ENCODE data around the gene CD6. TPM values are rescaled to one million over a fixed set of nuclear protein-coding genes. Genes with fewer than 3 reads are reported as not detected.

CD6 gene
- total and polyA plus RNA-seq, 2 of the 8 experiments (the other 6 are each of a cell fraction or from before 2014, with no cell fraction given), result 0.03 TPM; not detected in 1

DNA sequence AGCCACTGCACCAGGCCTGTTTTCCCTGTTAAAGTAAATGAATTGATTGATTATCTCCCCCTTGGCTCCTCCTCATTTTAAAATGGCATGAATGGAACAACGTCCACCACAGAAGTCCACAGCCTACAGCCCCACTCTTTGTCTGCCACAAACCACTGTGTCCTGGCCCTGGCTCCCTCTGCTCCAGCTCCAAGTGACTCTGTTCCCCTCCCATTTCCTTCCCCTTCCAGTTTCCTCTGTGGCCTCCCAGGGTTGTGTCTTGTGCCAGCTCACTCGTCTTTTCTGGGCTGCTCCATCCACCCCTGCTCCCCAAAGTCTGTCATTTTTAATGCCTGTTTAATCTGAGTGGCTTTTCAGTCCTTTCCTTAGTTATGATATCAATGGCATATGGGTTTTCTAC lies 78.4 kb downstream of the CD6 start (continued):
- TF ChIP-seq, protein P1, sequence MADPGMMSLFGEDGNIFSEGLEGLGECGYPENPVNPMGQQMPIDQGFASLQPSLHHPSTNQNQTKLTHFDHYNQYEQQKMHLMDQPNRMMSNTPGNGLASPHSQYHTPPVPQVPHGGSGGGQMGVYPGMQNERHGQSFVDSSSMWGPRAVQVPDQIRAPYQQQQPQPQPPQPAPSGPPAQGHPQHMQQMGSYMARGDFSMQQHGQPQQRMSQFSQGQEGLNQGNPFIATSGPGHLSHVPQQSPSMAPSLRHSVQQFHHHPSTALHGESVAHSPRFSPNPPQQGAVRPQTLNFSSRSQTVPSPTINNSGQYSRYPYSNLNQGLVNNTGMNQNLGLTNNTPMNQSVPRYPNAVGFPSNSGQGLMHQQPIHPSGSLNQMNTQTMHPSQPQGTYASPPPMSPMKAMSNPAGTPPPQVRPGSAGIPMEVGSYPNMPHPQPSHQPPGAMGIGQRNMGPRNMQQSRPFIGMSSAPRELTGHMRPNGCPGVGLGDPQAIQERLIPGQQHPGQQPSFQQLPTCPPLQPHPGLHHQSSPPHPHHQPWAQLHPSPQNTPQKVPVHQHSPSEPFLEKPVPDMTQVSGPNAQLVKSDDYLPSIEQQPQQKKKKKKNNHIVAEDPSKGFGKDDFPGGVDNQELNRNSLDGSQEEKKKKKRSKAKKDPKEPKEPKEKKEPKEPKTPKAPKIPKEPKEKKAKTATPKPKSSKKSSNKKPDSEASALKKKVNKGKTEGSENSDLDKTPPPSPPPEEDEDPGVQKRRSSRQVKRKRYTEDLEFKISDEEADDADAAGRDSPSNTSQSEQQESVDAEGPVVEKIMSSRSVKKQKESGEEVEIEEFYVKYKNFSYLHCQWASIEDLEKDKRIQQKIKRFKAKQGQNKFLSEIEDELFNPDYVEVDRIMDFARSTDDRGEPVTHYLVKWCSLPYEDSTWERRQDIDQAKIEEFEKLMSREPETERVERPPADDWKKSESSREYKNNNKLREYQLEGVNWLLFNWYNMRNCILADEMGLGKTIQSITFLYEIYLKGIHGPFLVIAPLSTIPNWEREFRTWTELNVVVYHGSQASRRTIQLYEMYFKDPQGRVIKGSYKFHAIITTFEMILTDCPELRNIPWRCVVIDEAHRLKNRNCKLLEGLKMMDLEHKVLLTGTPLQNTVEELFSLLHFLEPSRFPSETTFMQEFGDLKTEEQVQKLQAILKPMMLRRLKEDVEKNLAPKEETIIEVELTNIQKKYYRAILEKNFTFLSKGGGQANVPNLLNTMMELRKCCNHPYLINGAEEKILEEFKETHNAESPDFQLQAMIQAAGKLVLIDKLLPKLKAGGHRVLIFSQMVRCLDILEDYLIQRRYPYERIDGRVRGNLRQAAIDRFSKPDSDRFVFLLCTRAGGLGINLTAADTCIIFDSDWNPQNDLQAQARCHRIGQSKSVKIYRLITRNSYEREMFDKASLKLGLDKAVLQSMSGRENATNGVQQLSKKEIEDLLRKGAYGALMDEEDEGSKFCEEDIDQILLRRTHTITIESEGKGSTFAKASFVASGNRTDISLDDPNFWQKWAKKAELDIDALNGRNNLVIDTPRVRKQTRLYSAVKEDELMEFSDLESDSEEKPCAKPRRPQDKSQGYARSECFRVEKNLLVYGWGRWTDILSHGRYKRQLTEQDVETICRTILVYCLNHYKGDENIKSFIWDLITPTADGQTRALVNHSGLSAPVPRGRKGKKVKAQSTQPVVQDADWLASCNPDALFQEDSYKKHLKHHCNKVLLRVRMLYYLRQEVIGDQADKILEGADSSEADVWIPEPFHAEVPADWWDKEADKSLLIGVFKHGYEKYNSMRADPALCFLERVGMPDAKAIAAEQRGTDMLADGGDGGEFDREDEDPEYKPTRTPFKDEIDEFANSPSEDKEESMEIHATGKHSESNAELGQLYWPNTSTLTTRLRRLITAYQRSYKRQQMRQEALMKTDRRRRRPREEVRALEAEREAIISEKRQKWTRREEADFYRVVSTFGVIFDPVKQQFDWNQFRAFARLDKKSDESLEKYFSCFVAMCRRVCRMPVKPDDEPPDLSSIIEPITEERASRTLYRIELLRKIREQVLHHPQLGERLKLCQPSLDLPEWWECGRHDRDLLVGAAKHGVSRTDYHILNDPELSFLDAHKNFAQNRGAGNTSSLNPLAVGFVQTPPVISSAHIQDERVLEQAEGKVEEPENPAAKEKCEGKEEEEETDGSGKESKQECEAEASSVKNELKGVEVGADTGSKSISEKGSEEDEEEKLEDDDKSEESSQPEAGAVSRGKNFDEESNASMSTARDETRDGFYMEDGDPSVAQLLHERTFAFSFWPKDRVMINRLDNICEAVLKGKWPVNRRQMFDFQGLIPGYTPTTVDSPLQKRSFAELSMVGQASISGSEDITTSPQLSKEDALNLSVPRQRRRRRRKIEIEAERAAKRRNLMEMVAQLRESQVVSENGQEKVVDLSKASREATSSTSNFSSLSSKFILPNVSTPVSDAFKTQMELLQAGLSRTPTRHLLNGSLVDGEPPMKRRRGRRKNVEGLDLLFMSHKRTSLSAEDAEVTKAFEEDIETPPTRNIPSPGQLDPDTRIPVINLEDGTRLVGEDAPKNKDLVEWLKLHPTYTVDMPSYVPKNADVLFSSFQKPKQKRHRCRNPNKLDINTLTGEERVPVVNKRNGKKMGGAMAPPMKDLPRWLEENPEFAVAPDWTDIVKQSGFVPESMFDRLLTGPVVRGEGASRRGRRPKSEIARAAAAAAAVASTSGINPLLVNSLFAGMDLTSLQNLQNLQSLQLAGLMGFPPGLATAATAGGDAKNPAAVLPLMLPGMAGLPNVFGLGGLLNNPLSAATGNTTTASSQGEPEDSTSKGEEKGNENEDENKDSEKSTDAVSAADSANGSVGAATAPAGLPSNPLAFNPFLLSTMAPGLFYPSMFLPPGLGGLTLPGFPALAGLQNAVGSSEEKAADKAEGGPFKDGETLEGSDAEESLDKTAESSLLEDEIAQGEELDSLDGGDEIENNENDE (IDR thresholded peaks at IDR 0.05; ENCODE audit: insufficient replicate concordance, low read length), result no peak
- TF ChIP-seq, protein P2, sequence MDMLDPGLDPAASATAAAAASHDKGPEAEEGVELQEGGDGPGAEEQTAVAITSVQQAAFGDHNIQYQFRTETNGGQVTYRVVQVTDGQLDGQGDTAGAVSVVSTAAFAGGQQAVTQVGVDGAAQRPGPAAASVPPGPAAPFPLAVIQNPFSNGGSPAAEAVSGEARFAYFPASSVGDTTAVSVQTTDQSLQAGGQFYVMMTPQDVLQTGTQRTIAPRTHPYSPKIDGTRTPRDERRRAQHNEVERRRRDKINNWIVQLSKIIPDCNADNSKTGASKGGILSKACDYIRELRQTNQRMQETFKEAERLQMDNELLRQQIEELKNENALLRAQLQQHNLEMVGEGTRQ (IDR thresholded peaks at IDR 0.05; ENCODE audit: low read length), result no peak
- TF ChIP-seq, protein P3, sequence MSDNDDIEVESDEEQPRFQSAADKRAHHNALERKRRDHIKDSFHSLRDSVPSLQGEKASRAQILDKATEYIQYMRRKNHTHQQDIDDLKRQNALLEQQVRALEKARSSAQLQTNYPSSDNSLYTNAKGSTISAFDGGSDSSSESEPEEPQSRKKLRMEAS (IDR thresholded peaks at IDR 0.05), result no peak
- TF ChIP-seq GTF2F1 (IDR thresholded peaks at IDR 0.05; ENCODE audit: borderline replicate concordance, low read depth, low read length) (no peak), RFX5 (IDR thresholded peaks at IDR 0.05; ENCODE audit: borderline replicate concordance, low read depth, low read length) (no peak), POLR2A (IDR thresholded peaks at IDR 0.05; ENCODE audit: control extremely low read depth in 1 of 2, low read depth in 2 of 2, low read length in 2 of 2) (no peak)

All from H1 (cell line).